A673 (cell line): ENCODE measurements around the gene ADAMTSL1.

Experiments
- EZH2 ChIP-seq: fragments of 200-600 bp; sonication (generic); IDR thresholded peaks from 2 replicates; pipeline ENCODE4 v1.6.1; 2017; ENCODE audit warnings: borderline replicate concordance, low read depth, mild to moderate bottlenecking, mixed read lengths, antibody characterized with exemption, low read length; ENCODE audit not compliant: poor library complexity, severe bottlenecking
- TF ChIP-seq, protein P1 (sequence below): fragments of 300-800, 200-600 bp; sonication (generic); conservative IDR thresholded peaks from 2 replicates; pipeline ENCODE4 v1.5.1; 2017; ENCODE audit warnings: low read depth, mild to moderate bottlenecking, antibody characterized with exemption, low read length, moderate library complexity, mixed read lengths

DNA sequence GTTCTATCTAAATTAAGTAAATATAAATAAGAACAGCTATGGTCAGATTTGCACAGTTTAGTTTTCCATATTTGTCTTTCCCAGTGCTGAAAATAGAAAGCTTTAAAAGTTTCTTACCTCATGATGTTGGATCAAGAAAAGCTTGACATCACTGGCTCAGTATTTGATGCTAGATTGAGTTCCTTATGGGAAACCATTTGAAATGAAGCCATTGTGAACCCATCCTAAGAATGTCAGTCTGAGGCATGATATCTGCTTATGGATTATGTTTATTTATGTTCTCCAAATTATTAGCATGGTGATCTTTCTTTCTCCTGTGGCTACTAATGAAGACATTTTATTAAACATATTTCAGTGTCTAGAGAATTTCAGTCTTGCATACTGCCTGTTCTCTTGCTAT lies 143.0 kb downstream of the ADAMTSL1 start:
- TF ChIP-seq, protein P1, sequence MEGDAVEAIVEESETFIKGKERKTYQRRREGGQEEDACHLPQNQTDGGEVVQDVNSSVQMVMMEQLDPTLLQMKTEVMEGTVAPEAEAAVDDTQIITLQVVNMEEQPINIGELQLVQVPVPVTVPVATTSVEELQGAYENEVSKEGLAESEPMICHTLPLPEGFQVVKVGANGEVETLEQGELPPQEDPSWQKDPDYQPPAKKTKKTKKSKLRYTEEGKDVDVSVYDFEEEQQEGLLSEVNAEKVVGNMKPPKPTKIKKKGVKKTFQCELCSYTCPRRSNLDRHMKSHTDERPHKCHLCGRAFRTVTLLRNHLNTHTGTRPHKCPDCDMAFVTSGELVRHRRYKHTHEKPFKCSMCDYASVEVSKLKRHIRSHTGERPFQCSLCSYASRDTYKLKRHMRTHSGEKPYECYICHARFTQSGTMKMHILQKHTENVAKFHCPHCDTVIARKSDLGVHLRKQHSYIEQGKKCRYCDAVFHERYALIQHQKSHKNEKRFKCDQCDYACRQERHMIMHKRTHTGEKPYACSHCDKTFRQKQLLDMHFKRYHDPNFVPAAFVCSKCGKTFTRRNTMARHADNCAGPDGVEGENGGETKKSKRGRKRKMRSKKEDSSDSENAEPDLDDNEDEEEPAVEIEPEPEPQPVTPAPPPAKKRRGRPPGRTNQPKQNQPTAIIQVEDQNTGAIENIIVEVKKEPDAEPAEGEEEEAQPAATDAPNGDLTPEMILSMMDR = no peak
- no peak for TF ChIP-seq EZH2
